Aorta (tissue), 5 donors: ENCODE data around the gene SEPHS1. TPM values are rescaled to one million over a fixed set of nuclear protein-coding genes. Genes with fewer than 3 reads are reported as not detected.

Source experiments
- ATAC-seq: fragments of 200-7000 bp; cut with Tn5 transposase; one replicate; pipeline ENCODE4 v1.9.1; 2022; ENCODE audit warnings: moderate library complexity; ENCODE audit not compliant: low FRiP score
- DNase-seq, 2 donors: peaks; one replicate each; pipeline ENCODE4 v3.0.0-alpha.2; 2020
- H3K27ac ChIP-seq, 2 donors: one replicate each; pipeline ENCODE4 v1.5.1; 2013; ENCODE audit warnings: low read length in 2 of 2, mild to moderate bottlenecking in 2 of 2, moderate library complexity in 2 of 2, control low read depth in 1 of 2, inconsistent platforms in 1 of 2, low read depth in 1 of 2
- H3K27me3 ChIP-seq, 2 donors: one replicate each; pipeline ENCODE4 v1.6.1; 2013; ENCODE audit warnings: control low read depth in 1 of 2, low read length in 1 of 2, mild to moderate bottlenecking in 1 of 2, moderate library complexity in 1 of 2; ENCODE audit not compliant: insufficient read depth in 2 of 2, control insufficient read depth in 1 of 2
- H3K36me3 ChIP-seq, 2 donors: one replicate each; pipeline ENCODE4 v1.6.1; 2013; ENCODE audit warnings: control low read depth in 1 of 2, low read length in 1 of 2, mild to moderate bottlenecking in 1 of 2; ENCODE audit not compliant: insufficient read depth in 2 of 2, control insufficient read depth in 1 of 2
- H3K4me1 ChIP-seq, 2 donors: one replicate each; pipeline ENCODE4 v1.6.1; 2013; ENCODE audit warnings: low read length in 2 of 2, control low read depth in 1 of 2, mild to moderate bottlenecking in 1 of 2, moderate library complexity in 1 of 2; ENCODE audit not compliant: insufficient read depth in 2 of 2, control insufficient read depth in 1 of 2
- H3K4me3 ChIP-seq, 2 donors: one replicate each; pipeline ENCODE4 v1.5.1; 2013; ENCODE audit warnings: low read length in 2 of 2, control low read depth in 1 of 2, mild to moderate bottlenecking in 1 of 2
- H3K9me3 ChIP-seq: one replicate; pipeline ENCODE4 v1.6.1; 2013; ENCODE audit warnings: mild to moderate bottlenecking, low read length; ENCODE audit not compliant: control insufficient read depth
- WGBS, 2 donors: extraction: QIAGEN DNeasy Blood & Tissue Kit; methylation state at CpG; one replicate each; pipeline ENCODE4 v1.1.7; 2013; 5-methylcytosine and 5-hydroxymethylcytosine counted together
- intact Hi-C, 2 donors: fragments of 100-400 bp; cut with DNase I; formaldehyde crosslinking; loops; one replicate each; pipeline versions ENCODE4 v1.14.2 to v1.15.0; 2022
- polyA plus RNA-seq, 2 donors: library from polyadenylated mRNA; stranded (reverse); fragments of 200-250 nt; gene quantifications; one replicate each; pipeline ENCODE4 v1.2.3, GENCODE V29; 2013
- total RNA-seq, 2 donors: library from RNA; stranded (reverse); fragmentation: NEBNext Ultra II Directional; extraction: Animal tissue kit (Norgen Biotek cat#: 25700); gene quantifications; one replicate each; pipeline ENCODE4 v1.2.1, GENCODE V29; 2021
- donor health status: healthy with polysubstance abuse.
- donor health status: Bipolar disorder and iron deficiency.
- donor health status: DM: no; HTN: no; CAD: no.
- donor health status: DM: no; HTN: no; CAD: no.
- donor health status: DM: yes; HTN: yes; CAD: no.

SEPHS1 gene
- total and polyA plus RNA-seq, 4 donors: 30.0 to 38.1 (median 34.7) TPM

- intact Hi-C loops: no loop called here
Measured at GRCh38 chr10:13349463-13350274, 1.6 kb upstream of the SEPHS1 start.

GRCh38 chr10:13347500-13348156, 465 bp downstream of the SEPHS1 start:
- Histone ChIP-seq H3K9me3 (no peaks in the 10 kb centered on the region), H3K4me1 (peaks cover 0 to 1% of the 10 kb centered on the region in 2 donors), H3K27ac (peak overlapping the region; percentile 92 to 99), H3K36me3 (no peaks in the 10 kb centered on the region), H3K27me3 (no peaks in the 10 kb centered on the region), H3K4me3 (peak overlapping the region; percentile 98)
- intact Hi-C loops: loop anchor here in 1 of 2 donors (2.0 kb wide), 1 partner anchor 45 kb away; no protein-coding TSS in a partner anchor
- peak; percentile 74 for ATAC-seq
- 0 to 1% methylated on average over 25 to 109 of the region's 109 CpGs for WGBS, 2 donors
- peak; percentile 89 to 94 for DNase-seq

More at GRCh38 chr10:13349463-13350274, 1.6 kb upstream of the SEPHS1 start:
- H3K27ac ChIP-seq: no peak overlapping the region
- H3K4me3 ChIP-seq: peak overlapping the region; percentile 98
- no peaks in the 10 kb centered on the region for H3K9me3 ChIP-seq
- WGBS, 2 donors: 0 to 1% methylated on average over 24 to 25 of the region's 25 CpGs
- no peaks in the 10 kb centered on the region for H3K36me3 ChIP-seq
- peaks cover 0 to 1% of the 10 kb centered on the region in 2 donors for H3K4me1 ChIP-seq
- no peaks in the 10 kb centered on the region for H3K27me3 ChIP-seq
- peak; percentile 69 to 79 for DNase-seq
- ATAC-seq: peak; percentile 12

- no peaks in the 10 kb centered on the region for H3K36me3 ChIP-seq
- intact Hi-C loops: loop anchor here in 1 of 2 donors (2.0 kb wide), 1 partner anchor 44 kb away; no protein-coding TSS in a partner anchor
- H3K4me3 ChIP-seq: peak overlapping the region; percentile 98
- DNase-seq: peak in 1 of 2 donors; percentile 73
- no peaks in the 10 kb centered on the region for H3K27me3 ChIP-seq
- H3K4me1 ChIP-seq: peaks cover 0 to 1% of the 10 kb centered on the region in 2 donors
- peak overlapping the region; percentile 85 to 99 for H3K27ac ChIP-seq
- WGBS, 2 donors: 1% methylated on average over 31 to 47 of the region's 47 CpGs
- H3K9me3 ChIP-seq: no peaks in the 10 kb centered on the region
- peak; percentile 53 for ATAC-seq
Measured at GRCh38 chr10:13347043-13347499, 1.0 kb downstream of the SEPHS1 start.

GRCh38 chr10:13346283-13347042, 1.6 kb downstream of the SEPHS1 start:
- H3K36me3 ChIP-seq: no peaks in the 10 kb centered on the region
- H3K9me3 ChIP-seq: no peaks in the 10 kb centered on the region
- WGBS, 2 donors: 4% methylated on average over 18 of the region's 18 CpGs
- H3K27ac ChIP-seq: peak overlapping the region; percentile 85 to 99
- intact Hi-C loops: loop anchor here in 1 of 2 donors (2.0 kb wide), 1 partner anchor 44 kb away; no protein-coding TSS in a partner anchor
- H3K4me3 ChIP-seq: peak overlapping the region; percentile 98
- peaks cover 0 to 1% of the 10 kb centered on the region in 2 donors for H3K4me1 ChIP-seq
- no peak for ATAC-seq
- H3K27me3 ChIP-seq: no peaks in the 10 kb centered on the region
- DNase-seq: no peak

- H3K4me3 ChIP-seq: no peak overlapping the region
- no peaks in the 10 kb centered on the region for H3K27me3 ChIP-seq
- no peaks in the 10 kb centered on the region for H3K4me1 ChIP-seq
- no peaks in the 10 kb centered on the region for H3K9me3 ChIP-seq
- 87 to 89% methylated on average over 12 of the region's 12 CpGs for WGBS, 2 donors
- peaks cover 0 to 3% of the 10 kb centered on the region in 2 donors for H3K36me3 ChIP-seq
- DNase-seq: peak in 1 of 2 donors; percentile 10
- no peak for ATAC-seq
- H3K27ac ChIP-seq: no peak overlapping the region
- intact Hi-C loops: no loop called here
Measured at GRCh38 chr10:13340626-13341376, 7.3 kb downstream of the SEPHS1 start.

GRCh38 chr10:13340068-13340467, 8.0 kb downstream of the SEPHS1 start:
- intact Hi-C loops: no loop called here
- H3K9me3 ChIP-seq: no peaks in the 10 kb centered on the region
- H3K4me1 ChIP-seq: no peaks in the 10 kb centered on the region
- H3K27me3 ChIP-seq: no peaks in the 10 kb centered on the region
- no peak for ATAC-seq
- peaks cover 0 to 3% of the 10 kb centered on the region in 2 donors for H3K36me3 ChIP-seq
- peak in 1 of 2 donors; percentile 27 for DNase-seq
- no peak overlapping the region for H3K27ac ChIP-seq
- no peak overlapping the region for H3K4me3 ChIP-seq
- WGBS, 2 donors: 84 to 85% methylated on average over 9 of the region's 9 CpGs

GRCh38 chr10:13338390-13339110, 9.5 kb downstream of the SEPHS1 start:
- Histone ChIP-seq H3K4me1 (no peaks in the 10 kb centered on the region), H3K27ac (no peak overlapping the region), H3K4me3 (no peak overlapping the region), H3K9me3 (no peaks in the 10 kb centered on the region), H3K36me3 (peaks cover 0 to 4% of the 10 kb centered on the region in 2 donors), H3K27me3 (no peaks in the 10 kb centered on the region)
- 69 to 70% methylated on average over 10 of the region's 10 CpGs for WGBS, 2 donors
- intact Hi-C loops: no loop called here
- DNase-seq: peak in 1 of 2 donors; percentile 28
- no peak for ATAC-seq
